ENCODE results near the gene CATSPERE. TPM values are rescaled to one million over a fixed set of nuclear protein-coding genes. Genes with fewer than 3 reads are reported as not detected.
"Not testable (repeated sequence)": the region's sequence is repeated elsewhere in the genome, so short reads cannot be mapped to it uniquely, and the experiment has no call there.

The CATSPERE gene
- total and polyA plus RNA-seq, 4 donors: 0.18 to 2.2 (median 1.3) TPM

GRCh38 chr1:244680667-244681066 is 219.6 kb downstream of the CATSPERE start:
- H3K4me1 ChIP-seq (ENCODE audit: control insufficient read depth in 1 of 2, insufficient read depth in 2 of 2, low read length in 2 of 2): peaks cover 2 to 7% of the 10 kb centered on the region in 2 donors
- no peaks in the 10 kb centered on the region for H3K27me3 ChIP-seq (ENCODE audit: control insufficient read depth in 1 of 2, insufficient read depth in 2 of 2, low read length in 1 of 2)
- no peaks in the 10 kb centered on the region for H3K36me3 ChIP-seq (ENCODE audit: control insufficient read depth in 1 of 2, insufficient read depth in 2 of 2, low read length in 1 of 2)
- no peaks in the 10 kb centered on the region for H3K9me3 ChIP-seq (ENCODE audit: control insufficient read depth, low read length)
- DNase-seq: no peak
- no peak overlapping the region for H3K4me3 ChIP-seq (ENCODE audit: low read length in 2 of 2)
- H3K27ac ChIP-seq (ENCODE audit: low read depth in 1 of 2, low read length in 2 of 2): no peak overlapping the region
- no peak for ATAC-seq (ENCODE audit: low FRiP score)
- intact Hi-C loops (cut with DNase I): no loop called here
- WGBS, 2 donors: 85 to 88% methylated on average over 1 of the region's 1 CpG

DNA sequence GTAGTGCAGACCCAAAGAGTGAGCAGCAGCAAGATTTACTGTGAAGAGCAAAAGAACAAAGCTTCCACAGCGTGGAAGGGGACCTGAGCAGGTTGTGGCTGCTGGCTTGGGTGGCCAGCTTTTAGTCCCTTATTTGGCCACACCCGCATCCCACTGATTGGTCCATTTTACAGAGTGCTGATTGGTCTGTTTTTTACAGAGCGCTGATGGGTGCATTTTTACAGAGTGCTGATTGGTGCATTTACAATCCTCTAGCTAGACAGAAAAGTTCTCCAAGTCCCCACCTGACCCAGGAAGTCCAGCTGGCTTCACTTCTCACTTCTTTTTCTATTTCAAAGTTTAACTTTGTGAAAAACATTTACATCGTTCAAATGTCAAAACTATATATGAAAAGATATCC is 221.0 kb downstream of the CATSPERE start:
- 95 to 97% methylated on average over 4 of the region's 4 CpGs for WGBS, 2 donors
- DNase-seq; H3K27ac ChIP-seq (ENCODE audit: low read depth in 1 of 2, low read length in 2 of 2); H3K4me1 ChIP-seq (ENCODE audit: control insufficient read depth in 1 of 2, insufficient read depth in 2 of 2, low read length in 2 of 2); intact Hi-C loops (cut with DNase I); H3K4me3 ChIP-seq (ENCODE audit: low read length in 2 of 2); H3K36me3 ChIP-seq (ENCODE audit: control insufficient read depth in 1 of 2, insufficient read depth in 2 of 2, low read length in 1 of 2); ATAC-seq (ENCODE audit: low FRiP score); H3K27me3 ChIP-seq (ENCODE audit: control insufficient read depth in 1 of 2, insufficient read depth in 2 of 2, low read length in 1 of 2); H3K9me3 ChIP-seq (ENCODE audit: control insufficient read depth, low read length): not testable (repeated sequence)

Other genes starting within 250 kb of the CATSPERE start
- 10 to 100 TPM; 34.4 to 44.2 TPM for gene ADSS2, start 9.4 kb upstream of the CATSPERE start, total RNA-seq
- gene ADSS2, start 9.4 kb upstream of the CATSPERE start, polyA plus RNA-seq: 10 to 100 TPM; 22.7 to 32.6 TPM
- gene DESI2, start 191.9 kb downstream of the CATSPERE start, total RNA-seq: 10 to 100 TPM; 35.4 to 38.4 TPM
- 10 to 100 TPM; 14.4 to 26.5 TPM for gene DESI2, start 191.9 kb downstream of the CATSPERE start, polyA plus RNA-seq

Measured in aorta (tissue), 5 donors.